ENCODE data around the gene SOCS6. TPM values are rescaled to one million over a fixed set of nuclear protein-coding genes. Genes with fewer than 3 reads are reported as not detected.

Gene SOCS6
- total and polyA plus RNA-seq, 2 donors (not counting 3 experiments of a cell fraction or from before 2014, with no cell fraction given), result 8.6 to 15.0 TPM

GRCh38 chr18:70368903-70369302 is 80.1 kb downstream of the SOCS6 start:
- Histone ChIP-seq H3K79me2 (ENCODE audit: control insufficient read depth, insufficient read depth, low read length) (no peaks in the 10 kb centered on the region), H2AFZ (ENCODE audit: low read depth, low read length) (no peak overlapping the region), H3K27ac (ENCODE audit: insufficient read depth, low read depth, low read length) (no peak overlapping the region), H4K20me1 (replicated peaks; ENCODE audit: control insufficient read depth, extremely low read depth, insufficient read depth, low read length) (no peaks in the 10 kb centered on the region), H3K4me2 (ENCODE audit: insufficient read depth, low read length) (no peak overlapping the region), H3K36me3 (ENCODE audit: control insufficient read depth in 2 of 2, extremely low read depth in 1 of 2, insufficient read depth in 2 of 2, low read length in 2 of 2) (no peaks in the 10 kb centered on the region), H3K4me3 (replicated peaks in 1 of 3; ENCODE audit: insufficient read depth in 1 of 3, low read depth in 1 of 3, low read length in 3 of 3) (no peak overlapping the region), H3K4me1 (ENCODE audit: control insufficient read depth, extremely low read depth, insufficient read depth, low read length) (no peaks in the 10 kb centered on the region), H3K9me1 (replicated peaks; ENCODE audit: control insufficient read depth, extremely low read depth, insufficient read depth, low read length) (no peaks in the 10 kb centered on the region), H3K27me3 (ENCODE audit: control insufficient read depth in 2 of 2, insufficient read depth in 2 of 2, low read length in 2 of 2) (peaks cover 2 to 3% of the 10 kb centered on the region in 2 experiments), H3K9ac (replicated peaks; ENCODE audit: extremely low read depth, insufficient read depth, low read length) (no peak overlapping the region), H3K9me3 (replicated peaks; ENCODE audit: control insufficient read depth, insufficient read depth, low read length) (no peaks in the 10 kb centered on the region)
- no peak for TF ChIP-seq GATA2 (IDR thresholded peaks at IDR 0.05; ENCODE audit: insufficient read depth, insufficient read length, low read depth, low read length)
- TF ChIP-seq JUN (IDR thresholded peaks at IDR 0.05; ENCODE audit: borderline replicate concordance, insufficient read depth, insufficient read length, low read depth), result no peak
- TF ChIP-seq CTCF (IDR thresholded peaks at IDR 0.05; ENCODE audit: extremely low read depth in 1 of 2, insufficient read depth in 1 of 2, low read depth in 1 of 2, low read length in 2 of 2), result no peak
- TF ChIP-seq EZH2 (IDR thresholded peaks at IDR 0.05; ENCODE audit: borderline replicate concordance, low read depth, low read length, severe bottlenecking), result no peak
- intact Hi-C loops (cut with micrococcal nuclease), result no loop called here
- ChIA-PET CTCF (interaction anchor here (0.8 to 1.0 kb wide), 2 partner anchors 12 to 64 kb away, joined by 3 read pairs; no protein-coding TSS in a partner anchor), POLR2A (no interaction called here)
- no TSS peak for BruUV-seq (replicated peaks)
- FAIRE-seq (no peak), DNase-seq (ENCODE audit: low read depth, low spot score) (no peak)
- dilution Hi-C loops (cut with MboI; ENCODE audit: extremely low pct_ligation_motif_present, low sequenced_read_pairs), result no loop called here

All from endothelial cell of umbilical vein (primary cell).